GM21381 (cell line): ENCODE data around the gene ODF4.

Source experiments
- ATAC-seq: cut with Tn5 transposase; IDR thresholded peaks from one replicate; pipeline ENCODE4 v1.9.1; 2021; ENCODE audit warnings: mild to moderate bottlenecking, moderate library complexity; ENCODE audit not compliant: unreplicated experiment

Gene ODF4

GRCh38 chr17:8339540-8339939, at the start of gene ODF4:
Gene ODF4 (plus strand): TSS chr17:8339840. CDS start chr17:8340052, 212 bp downstream.
- no peak for ATAC-seq

- ATAC-seq, result no peak
These were observed 49.6 kb upstream of the ODF4 start for GRCh38 chr17:8290043-8290442.

- no peak for ATAC-seq
These were observed 46.8 kb upstream of the ODF4 start for GRCh38 chr17:8292639-8293395.

GRCh38 chr17:8294361-8294760, 45.3 kb upstream of the ODF4 start:
- ATAC-seq, result no peak

- no peak for ATAC-seq
These were observed 44.8 kb upstream of the ODF4 start for GRCh38 chr17:8294814-8295316.

- no peak for ATAC-seq
These were observed 39.4 kb upstream of the ODF4 start for GRCh38 chr17:8300226-8300625.

DNA sequence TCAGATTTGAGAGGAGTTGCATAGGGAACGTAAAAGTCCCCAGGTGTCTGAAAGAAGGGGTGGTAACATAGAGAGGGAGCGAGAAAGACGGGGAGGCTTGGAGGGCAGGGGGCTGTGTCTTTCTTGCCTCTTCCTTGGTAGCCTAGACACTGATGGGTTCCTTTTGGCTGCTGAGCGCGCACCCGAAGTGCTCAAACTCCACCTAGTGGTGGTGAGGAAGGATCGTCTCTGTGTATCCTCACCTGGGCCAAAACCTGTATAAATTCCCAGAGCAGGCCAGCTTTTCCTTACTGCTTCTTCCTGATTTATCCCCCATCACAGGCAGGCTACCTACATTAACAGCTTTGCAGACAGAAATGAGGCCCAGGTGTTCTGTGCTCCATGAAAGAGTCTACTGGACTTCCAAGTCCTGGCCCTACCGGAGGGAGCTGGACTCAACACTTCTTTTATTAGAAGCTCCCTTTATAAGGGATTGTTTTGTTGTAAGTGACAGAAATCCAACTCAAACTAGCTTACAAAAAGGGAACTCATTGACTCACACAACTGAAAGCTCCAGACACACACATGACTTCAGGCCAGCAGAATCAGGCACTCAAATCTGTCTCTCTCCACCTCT, 38.9 kb upstream of the ODF4 start:
- ATAC-seq, result no peak

GRCh38 chr17:8310601-8311123, 29.0 kb upstream of the ODF4 start:
- ATAC-seq, result no peak

DNA sequence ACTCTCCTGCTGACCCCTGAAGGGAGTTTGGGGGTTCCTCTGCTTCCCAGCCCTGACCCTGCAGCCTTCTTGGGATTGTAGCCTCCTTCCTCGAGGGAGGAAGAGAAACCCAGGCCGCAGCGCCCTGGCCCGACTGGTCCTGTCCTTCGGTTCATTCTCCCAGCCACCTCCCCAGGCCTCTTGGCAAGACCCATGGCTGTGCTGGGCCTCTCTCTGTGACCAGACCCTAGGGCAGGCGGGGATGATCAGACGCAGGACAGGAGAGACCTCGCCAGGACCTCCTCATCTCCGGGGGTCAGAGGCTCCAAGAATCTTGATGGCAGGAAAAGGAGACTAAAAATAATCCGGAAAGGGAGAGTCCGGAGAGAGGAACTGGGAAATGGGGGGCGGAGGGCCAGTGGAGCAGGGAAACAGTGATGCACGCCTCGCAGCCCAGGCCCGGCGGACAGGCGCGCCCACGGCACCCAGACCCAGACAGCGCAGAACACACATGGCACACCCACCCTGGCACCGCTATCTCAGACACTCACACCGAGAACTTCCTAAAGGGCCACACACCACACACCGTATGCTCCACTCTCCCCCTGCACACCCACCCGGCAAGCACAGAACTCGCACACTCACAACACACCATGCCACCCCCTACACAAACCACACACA, 28.4 kb upstream of the ODF4 start:
- no peak for ATAC-seq

DNA sequence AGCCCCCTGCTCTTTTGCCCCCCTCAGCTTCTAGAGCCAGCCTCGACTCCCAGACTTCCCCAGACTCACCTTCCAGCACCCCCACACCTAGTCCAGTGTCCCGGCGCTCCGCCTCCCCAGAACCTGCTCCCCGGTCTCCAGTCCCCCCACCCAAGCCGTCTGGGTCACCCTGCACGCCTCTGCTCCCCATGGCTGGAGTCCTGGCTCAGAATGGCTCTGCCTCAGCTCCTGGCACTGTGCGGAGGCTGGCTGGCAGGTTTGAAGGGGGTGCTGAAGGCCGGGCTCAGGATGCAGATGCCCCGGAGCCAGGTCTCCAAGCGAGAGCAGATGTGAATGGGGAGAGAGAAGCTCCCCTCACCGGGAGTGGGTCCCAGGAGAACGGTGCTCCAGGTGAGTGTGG, 27.4 kb upstream of the ODF4 start:
- no peak for ATAC-seq

DNA sequence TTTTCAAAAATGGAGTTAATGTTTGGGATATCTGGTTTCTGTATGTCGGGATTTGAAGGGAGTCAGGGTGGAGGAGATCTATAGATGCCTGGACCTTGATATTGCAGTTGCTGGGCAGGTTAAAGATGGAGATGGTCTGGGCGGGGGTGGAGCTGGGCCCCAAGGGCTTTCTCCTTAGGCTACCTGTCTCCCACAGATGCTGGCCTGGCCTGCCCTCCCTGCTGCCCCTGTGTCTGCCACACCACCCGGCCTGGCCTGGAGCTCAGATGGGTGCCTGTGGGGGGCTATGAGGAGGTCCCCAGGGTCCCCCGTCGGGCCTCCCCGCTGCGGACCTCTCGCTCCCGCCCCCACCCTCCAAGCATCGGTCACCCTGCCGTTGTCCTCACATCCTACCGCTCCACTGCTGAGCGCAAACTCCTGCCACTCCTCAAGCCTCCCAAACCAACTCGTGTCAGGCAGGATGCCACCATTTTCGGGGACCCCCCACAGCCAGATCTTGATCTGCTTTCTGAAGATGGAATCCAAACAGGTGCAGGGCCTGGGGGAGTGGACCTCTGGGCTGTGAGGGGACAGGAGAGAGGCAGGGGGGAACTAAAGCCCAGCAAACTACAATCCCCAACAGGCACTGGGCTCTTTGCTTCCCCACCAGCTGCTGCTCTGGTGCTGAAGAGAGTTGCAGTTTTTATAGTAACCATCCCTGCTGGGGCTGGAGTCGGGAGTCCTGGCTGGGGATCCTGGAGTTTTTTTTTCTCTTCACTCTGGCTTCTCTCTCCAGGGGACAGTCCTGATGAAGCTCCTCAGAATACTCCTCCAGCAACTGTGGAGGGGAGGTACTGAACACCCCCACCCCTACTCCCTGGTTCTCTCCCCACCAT, 26.7 kb upstream of the ODF4 start:
- no peak for ATAC-seq

GRCh38 chr17:8314797-8315763, 24.6 kb upstream of the ODF4 start:
- no peak for ATAC-seq

DNA sequence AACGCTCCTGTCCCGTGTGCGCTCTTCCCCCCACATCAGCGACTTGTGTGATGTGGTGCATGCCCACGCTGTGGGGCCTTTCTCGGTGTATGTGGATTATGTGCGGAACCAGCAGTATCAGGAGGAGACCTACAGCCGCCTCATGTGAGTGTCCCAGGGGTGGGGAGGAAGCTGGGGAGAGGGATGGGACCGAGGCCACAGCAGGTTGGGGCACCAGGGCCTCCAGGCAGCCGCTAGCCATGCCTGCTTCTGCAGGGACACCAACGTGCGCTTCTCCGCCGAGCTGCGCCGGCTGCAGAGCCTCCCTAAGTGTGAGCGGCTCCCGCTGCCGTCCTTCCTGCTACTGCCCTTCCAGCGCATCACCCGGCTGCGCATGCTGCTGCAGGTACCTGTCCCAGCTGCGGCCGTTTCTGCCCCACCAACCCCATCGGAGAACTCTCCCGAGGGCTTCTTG, 23.8 kb upstream of the ODF4 start:
- ATAC-seq, result no peak

DNA sequence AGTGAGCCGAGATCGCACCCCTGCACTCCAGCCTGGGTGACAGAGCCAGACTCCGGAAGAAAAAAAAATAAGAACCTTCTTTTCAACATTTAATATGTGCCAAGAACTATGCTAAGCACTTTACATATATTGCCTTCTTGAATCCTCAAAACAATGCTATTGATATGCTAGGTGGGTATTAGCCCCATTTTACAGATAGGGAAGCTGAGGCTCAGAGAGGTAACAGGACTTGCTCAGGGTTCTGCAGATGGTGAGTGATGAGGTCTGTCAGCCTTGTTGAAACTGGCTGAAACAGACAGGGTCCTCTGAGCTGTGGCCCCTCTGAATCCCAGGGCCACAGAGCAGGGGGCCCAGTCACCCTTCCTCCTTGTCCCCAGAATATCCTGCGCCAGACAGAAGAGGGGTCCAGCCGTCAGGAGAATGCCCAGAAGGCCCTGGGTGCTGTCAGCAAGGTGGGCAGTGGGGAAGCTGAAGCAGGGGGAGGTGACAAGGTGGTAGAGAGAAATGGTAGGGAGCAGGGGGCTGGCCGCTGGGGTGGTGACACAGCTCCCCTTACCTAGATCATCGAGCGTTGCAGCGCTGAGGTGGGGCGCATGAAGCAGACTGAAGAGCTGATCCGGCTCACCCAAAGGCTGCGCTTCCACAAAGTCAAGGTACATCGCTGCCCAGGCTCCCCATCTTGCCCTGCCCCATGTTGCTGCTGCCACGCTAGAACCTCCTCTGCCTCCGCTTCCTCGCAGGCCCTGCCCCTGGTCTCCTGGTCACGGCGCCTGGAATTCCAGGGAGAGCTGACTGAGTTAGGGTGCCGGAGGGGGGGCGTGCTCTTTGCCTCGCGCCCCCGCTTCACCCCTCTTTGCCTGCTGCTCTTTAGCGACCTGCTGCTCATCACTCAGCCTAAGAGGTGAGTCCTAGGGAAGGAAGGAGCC, 21.4 kb upstream of the ODF4 start:
- ATAC-seq, result no peak

GRCh38 chr17:8320262-8320661, 19.4 kb upstream of the ODF4 start:
- no peak for ATAC-seq

GRCh38 chr17:8320990-8321389, 18.6 kb upstream of the ODF4 start:
- no peak for ATAC-seq

- no peak for ATAC-seq
These were observed 17.6 kb upstream of the ODF4 start for GRCh38 chr17:8322061-8322460.

DNA sequence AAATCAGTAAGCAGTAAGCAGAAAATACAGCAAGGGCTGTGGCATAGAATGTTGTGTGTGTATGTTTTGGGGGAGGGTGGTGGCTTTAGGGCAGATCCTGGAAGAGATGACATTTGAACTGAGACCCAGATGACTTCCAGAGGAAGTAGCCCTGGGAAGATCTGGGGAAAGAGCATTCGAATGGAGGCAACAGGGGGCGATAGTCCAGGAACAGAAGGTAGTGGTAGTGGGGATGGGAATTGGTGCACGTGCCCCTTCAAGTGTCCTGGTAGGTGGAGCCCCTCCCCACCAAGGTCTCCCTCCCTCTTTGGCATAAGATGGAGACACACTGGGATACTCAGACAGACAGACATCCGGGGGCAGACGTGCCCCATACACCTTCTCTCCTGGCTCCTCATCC, 15.5 kb upstream of the ODF4 start:
- no peak for ATAC-seq
